Ectodermal cell (in vitro differentiated cells): ENCODE measurements around the gene CIDEC.
"Not testable (repeated sequence)": the region's sequence is repeated elsewhere in the genome, so short reads cannot be mapped to it uniquely, and the experiment has no call there.

Source experiments
- H3K27ac ChIP-seq: 2 replicates; pipeline ENCODE4 v1.7.0; 2013; ENCODE audit warnings: mild to moderate bottlenecking, low read depth, low read length; ENCODE audit not compliant: insufficient read depth, poor library complexity, severe bottlenecking
- H3K27me3 ChIP-seq: 2 replicates; pipeline ENCODE4 v1.7.0; 2013; ENCODE audit warnings: mild to moderate bottlenecking, low read length; ENCODE audit not compliant: insufficient read depth, control insufficient read depth, poor library complexity, severe bottlenecking
- H3K36me3 ChIP-seq: one replicate; pipeline ENCODE4 v1.7.0; 2013; ENCODE audit warnings: low read length; ENCODE audit not compliant: control insufficient read depth, insufficient read depth
- H3K4me1 ChIP-seq: one replicate; pipeline ENCODE4 v1.7.0; 2013; ENCODE audit warnings: low read length; ENCODE audit not compliant: control insufficient read depth, insufficient read depth
- H3K4me3 ChIP-seq: 2 replicates; pipeline ENCODE4 v1.7.0; 2013; ENCODE audit warnings: low read depth, low read length, control low read depth; ENCODE audit not compliant: insufficient read depth
- H3K9me3 ChIP-seq: 2 replicates; pipeline ENCODE4 v1.7.0; 2013; ENCODE audit warnings: mild to moderate bottlenecking, low read length, moderate library complexity; ENCODE audit not compliant: control insufficient read depth
- WGBS, 2 experiments: methylation state at CpG; one replicate each; pipeline ENCODE4 v1.1.7; 2013; ENCODE audit warnings: missing lambda C conversion rate in 2 of 2; 5-methylcytosine and 5-hydroxymethylcytosine counted together

CIDEC gene

GRCh38 chr3:9862391-9863057 lies 17.5 kb downstream of the CIDEC start:
- WGBS, 2 experiments, result 14 to 15% methylated on average over 45 of the region's 45 CpGs
- H3K27me3 ChIP-seq, result peaks cover 10% of the 10 kb centered on the region
- H3K9me3 ChIP-seq, result no peaks in the 10 kb centered on the region
- H3K4me1 ChIP-seq, result peaks cover 12% of the 10 kb centered on the region
- H3K4me3 ChIP-seq, result peak overlapping the region; percentile 23
- H3K27ac ChIP-seq, result no peak overlapping the region
- no peaks in the 10 kb centered on the region for H3K36me3 ChIP-seq

DNA sequence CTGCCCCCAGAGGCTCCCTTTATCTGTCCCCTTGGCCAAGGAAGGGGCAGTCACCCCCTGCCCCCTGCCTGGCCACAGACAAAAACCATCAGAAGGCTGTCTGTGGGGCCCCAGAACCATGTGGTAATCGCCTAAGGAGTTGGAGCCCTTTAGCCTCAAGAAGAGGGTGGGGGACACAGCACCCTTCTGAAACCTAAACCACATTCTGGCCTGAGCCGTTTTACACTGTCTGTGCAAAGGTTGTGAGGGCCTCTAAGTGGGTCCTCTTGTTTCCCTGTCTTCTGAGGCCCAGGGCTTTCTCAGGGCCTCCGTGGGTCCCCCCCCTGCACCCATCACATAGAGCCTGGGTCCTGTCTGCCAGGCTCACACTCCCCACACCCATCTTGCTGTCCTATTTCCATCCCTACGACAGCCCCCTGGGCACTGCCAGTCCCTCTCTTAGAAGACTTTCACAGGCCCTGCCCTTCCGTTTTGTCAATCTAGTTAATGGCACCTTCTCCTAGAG lies 18.4 kb downstream of the CIDEC start:
- Histone ChIP-seq H3K4me3 (no peak overlapping the region), H3K9me3 (no peaks in the 10 kb centered on the region), H3K36me3 (no peaks in the 10 kb centered on the region), H3K4me1 (peaks cover 12% of the 10 kb centered on the region), H3K27ac (no peak overlapping the region), H3K27me3 (peaks cover 10% of the 10 kb centered on the region)
- 88 to 89% methylated on average over 5 of the region's 5 CpGs for WGBS, 2 experiments

DNA sequence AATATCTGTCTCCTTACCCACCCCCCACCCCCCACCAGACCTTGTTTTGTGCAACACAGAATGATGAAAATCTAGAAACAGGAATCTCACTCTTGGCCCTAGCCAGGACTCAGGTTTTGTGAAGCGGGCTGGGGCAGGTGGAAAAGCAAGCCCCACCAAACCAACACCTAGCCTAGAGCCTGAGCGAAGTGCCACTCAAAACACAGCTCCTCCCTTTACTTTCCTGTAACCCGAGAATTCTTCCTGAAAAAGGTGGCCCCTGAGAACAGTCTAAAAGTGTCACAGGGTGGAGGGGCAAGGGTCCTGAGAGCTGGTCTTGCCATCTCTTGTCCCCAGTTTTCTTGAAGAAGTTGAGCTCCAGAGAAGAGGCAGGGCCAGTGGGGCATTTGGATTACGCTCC lies 18.9 kb downstream of the CIDEC start:
- Histone ChIP-seq H3K27me3 (peaks cover 10% of the 10 kb centered on the region), H3K4me1 (peaks cover 12% of the 10 kb centered on the region), H3K27ac (no peak overlapping the region), H3K9me3 (no peaks in the 10 kb centered on the region), H3K4me3 (no peak overlapping the region), H3K36me3 (no peaks in the 10 kb centered on the region)
- WGBS, 2 experiments, result 83 to 89% methylated on average over 4 of the region's 4 CpGs

DNA sequence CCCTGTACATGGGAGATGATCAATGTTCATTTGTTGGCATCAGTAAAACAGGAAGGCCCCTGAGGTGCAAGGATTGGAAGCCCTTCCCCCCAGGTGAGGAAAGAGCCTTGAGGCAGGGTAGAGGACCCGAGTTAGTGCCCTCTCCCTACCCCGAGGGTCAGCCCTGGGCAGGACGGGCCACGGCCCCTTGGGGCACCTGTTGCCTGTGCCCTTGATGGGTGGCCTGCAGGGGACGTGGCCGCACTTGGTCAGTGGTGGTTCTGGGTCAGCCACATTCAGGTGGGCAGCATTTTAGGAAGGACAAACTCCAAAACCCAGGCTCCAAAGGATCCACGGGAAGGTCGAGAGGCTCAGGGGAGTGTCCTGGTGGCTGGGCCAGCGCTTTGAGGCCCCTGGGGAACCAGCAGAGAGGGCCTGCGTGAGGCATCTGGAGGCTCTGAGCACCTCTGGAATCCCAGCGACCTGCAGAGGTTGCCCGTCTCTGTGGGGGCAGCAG lies 20.5 kb downstream of the CIDEC start:
- H3K36me3 ChIP-seq, result no peaks in the 10 kb centered on the region
- no peak overlapping the region for H3K27ac ChIP-seq
- H3K4me1 ChIP-seq, result peaks cover 12% of the 10 kb centered on the region
- 93 to 95% methylated on average over 12 of the region's 12 CpGs for WGBS, 2 experiments
- H3K27me3 ChIP-seq, result peaks cover 10% of the 10 kb centered on the region
- no peaks in the 10 kb centered on the region for H3K9me3 ChIP-seq
- H3K4me3 ChIP-seq, result no peak overlapping the region

- no peak overlapping the region for H3K4me3 ChIP-seq
- H3K27ac ChIP-seq, result no peak overlapping the region
- no peaks in the 10 kb centered on the region for H3K36me3 ChIP-seq
- no peaks in the 10 kb centered on the region for H3K27me3 ChIP-seq
- no peaks in the 10 kb centered on the region for H3K4me1 ChIP-seq
- H3K9me3 ChIP-seq, result no peaks in the 10 kb centered on the region
- WGBS, 2 experiments, result 96% methylated on average over 3 of the region's 3 CpGs
Observed at GRCh38 chr3:9855594-9855993, 24.5 kb downstream of the CIDEC start.

GRCh38 chr3:9854291-9854940 lies 25.6 kb downstream of the CIDEC start:
- H3K9me3 ChIP-seq, H3K36me3 ChIP-seq, H3K4me1 ChIP-seq, H3K27me3 ChIP-seq, H3K4me3 ChIP-seq, H3K27ac ChIP-seq: not testable (repeated sequence)
- 75 to 95% methylated on average over 7 to 11 of the region's 11 CpGs for WGBS, 2 experiments

GRCh38 chr3:9852528-9852927 lies 27.5 kb downstream of the CIDEC start:
- Histone ChIP-seq H3K27me3 (no peaks in the 10 kb centered on the region), H3K4me3 (no peak overlapping the region), H3K36me3 (no peaks in the 10 kb centered on the region), H3K27ac (no peak overlapping the region), H3K4me1 (no peaks in the 10 kb centered on the region), H3K9me3 (no peaks in the 10 kb centered on the region)
- WGBS, 2 experiments, result 93 to 98% methylated on average over 5 to 6 of the region's 6 CpGs

DNA sequence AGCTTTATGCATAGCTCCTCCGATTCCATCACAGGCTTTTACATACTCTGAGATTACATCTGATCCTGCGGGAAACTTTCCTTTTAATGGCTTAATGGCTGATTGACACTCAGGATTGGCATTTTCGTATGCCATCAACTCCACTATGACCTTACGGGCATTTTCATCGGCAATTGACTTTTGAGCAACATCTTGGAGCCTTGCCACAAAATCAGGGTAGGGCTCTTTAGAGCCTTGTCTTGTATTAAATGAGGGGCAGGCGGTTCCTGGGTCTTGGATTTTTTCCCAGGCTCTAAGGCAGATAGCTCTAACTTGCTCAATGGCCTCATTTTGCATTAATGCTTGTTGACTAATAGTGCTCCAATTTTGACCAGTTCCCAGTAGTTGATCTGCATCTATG lies 28.1 kb downstream of the CIDEC start:
- not testable (repeated sequence) for H3K36me3 ChIP-seq, H3K27ac ChIP-seq, H3K4me3 ChIP-seq, H3K9me3 ChIP-seq, H3K4me1 ChIP-seq, H3K27me3 ChIP-seq
- 94 to 95% methylated on average over 6 of the region's 6 CpGs for WGBS, 2 experiments

- H3K27ac ChIP-seq, H3K36me3 ChIP-seq, H3K4me1 ChIP-seq, H3K4me3 ChIP-seq, H3K27me3 ChIP-seq, H3K9me3 ChIP-seq: not testable (repeated sequence)
- 75 to 78% methylated on average over 6 of the region's 6 CpGs for WGBS, 2 experiments
Observed at GRCh38 chr3:9851383-9851782, 28.7 kb downstream of the CIDEC start.

GRCh38 chr3:9848860-9849259 lies 31.2 kb downstream of the CIDEC start:
- not testable (repeated sequence) for H3K27me3 ChIP-seq, H3K27ac ChIP-seq, H3K36me3 ChIP-seq, H3K9me3 ChIP-seq, H3K4me1 ChIP-seq, H3K4me3 ChIP-seq
- WGBS, 2 experiments, result 53 to 56% methylated on average over 4 of the region's 4 CpGs
